Neural cell (in vitro differentiated cells): ENCODE measurements around the gene CERS1. TPM values are rescaled to one million over a fixed set of nuclear protein-coding genes. Genes with fewer than 3 reads are reported as not detected.
"Not testable (repeated sequence)": the region's sequence is repeated elsewhere in the genome, so short reads cannot be mapped to it uniquely, and the experiment has no call there.

Source experiments
- H2AFZ ChIP-seq: fragments of 200-600, 300-800 bp; sonication (generic), shearing (Covaris generic); 2 replicates; pipeline ENCODE4 v1.6.0; 2014; ENCODE audit warnings: low read depth, mild to moderate bottlenecking, antibody characterized with exemption, low read length, moderate library complexity
- H3F3A ChIP-seq: fragments of 200-600 bp; shearing (Covaris generic); 2 replicates; pipeline ENCODE4 v1.6.1; 2016; ENCODE audit warnings: mild to moderate bottlenecking, moderate library complexity, mixed read lengths, antibody characterized with exemption, low read length; ENCODE audit not compliant: insufficient read depth, poor library complexity, severe bottlenecking
- H3K27ac ChIP-seq: fragments of 200-600, 300-800 bp; sonication (generic), shearing (Covaris generic); 2 replicates; pipeline ENCODE4 v1.5.1; 2014; ENCODE audit warnings: mild to moderate bottlenecking, low read length, moderate library complexity
- H3K27me3 ChIP-seq: fragments of 300-800, 200-600 bp; sonication (generic), shearing (Covaris generic); 2 replicates; pipeline ENCODE4 v1.6.0; 2014; ENCODE audit warnings: mild to moderate bottlenecking, low read depth, low read length, moderate library complexity; ENCODE audit not compliant: insufficient read depth
- H3K36me3 ChIP-seq: fragments of 300-800, 200-600 bp; sonication (generic), shearing (Covaris generic); 2 replicates; pipeline ENCODE4 v1.5.1; 2014; ENCODE audit warnings: mild to moderate bottlenecking, antibody characterized with exemption, low read length, moderate library complexity; ENCODE audit not compliant: insufficient read depth
- H3K4me2 ChIP-seq: fragments of 300-800, 200-600 bp; sonication (generic), shearing (Covaris generic); 2 replicates; pipeline ENCODE4 v1.6.0; 2014; ENCODE audit warnings: mild to moderate bottlenecking, low read length
- H3K4me3 ChIP-seq: fragments of 300-800, 200-600 bp; sonication (generic), shearing (Covaris generic); 2 replicates; pipeline ENCODE4 v1.5.1; 2014; ENCODE audit warnings: mild to moderate bottlenecking, low read length, moderate library complexity
- H3K79me2 ChIP-seq: fragments of 200-600 bp; shearing (Covaris generic); replicated peaks from 2 replicates; pipeline ENCODE4 v1.6.0; 2014; ENCODE audit warnings: mild to moderate bottlenecking, low read length, moderate library complexity; ENCODE audit not compliant: insufficient read depth
- H3K9ac ChIP-seq: fragments of 300-800, 200-600 bp; sonication (generic), shearing (Covaris generic); 2 replicates; pipeline ENCODE4 v1.6.1; 2016; ENCODE audit warnings: mild to moderate bottlenecking, low read length, mixed read lengths
- H3K9me2 ChIP-seq: fragments of 200-600 bp; shearing (Covaris generic); 2 replicates; pipeline ENCODE4 v1.6.1; 2016; ENCODE audit warnings: mild to moderate bottlenecking, low read length, mixed read lengths; ENCODE audit not compliant: insufficient read depth
- H3K9me3 ChIP-seq: fragments of 200-600, 300-800 bp; sonication (generic), shearing (Covaris generic); 2 replicates; pipeline ENCODE4 v1.6.1; 2016; ENCODE audit warnings: mild to moderate bottlenecking, mixed run types, low read length, moderate library complexity, mixed read lengths
- H4K20me1 ChIP-seq: fragments of 200-600 bp; shearing (Covaris generic); 2 replicates; pipeline ENCODE4 v1.6.1; 2016; ENCODE audit warnings: mild to moderate bottlenecking, mixed run types; ENCODE audit not compliant: insufficient read depth
- CTCF ChIP-seq: fragments of 450-650 bp; IDR thresholded peaks from 2 replicates; pipeline ENCODE4 v1.5.1; 2014; ENCODE audit warnings: antibody characterized with exemption, mild to moderate bottlenecking, moderate library complexity; ENCODE audit not compliant: poor library complexity, severe bottlenecking
- EP300 ChIP-seq: fragments of 450-650 bp; conservative IDR thresholded peaks from 2 replicates; pipeline ENCODE4 v1.6.1; 2014; ENCODE audit warnings: antibody characterized with exemption, mild to moderate bottlenecking, moderate library complexity; ENCODE audit not compliant: poor library complexity, severe bottlenecking
- EZH2 ChIP-seq: fragments of 200-600, 300-800 bp; shearing (Covaris generic), sonication (generic); IDR thresholded peaks from 2 replicates; pipeline ENCODE4 v1.6.1; 2014; ENCODE audit warnings: antibody characterized with exemption, low read length, borderline replicate concordance, mild to moderate bottlenecking; ENCODE audit not compliant: insufficient read depth, poor library complexity, severe bottlenecking
- MXI1 ChIP-seq: fragments of 450-650 bp; conservative IDR thresholded peaks from 2 replicates; pipeline ENCODE4 v1.6.1; 2014; ENCODE audit warnings: antibody characterized with exemption, mild to moderate bottlenecking; ENCODE audit not compliant: poor library complexity, severe bottlenecking
- POLR2AphosphoS5 ChIP-seq: IDR thresholded peaks from 2 replicates; pipeline ENCODE4 v1.6.1; 2012
- RAD21 ChIP-seq: fragments of 450-650 bp; conservative IDR thresholded peaks from 2 replicates; pipeline ENCODE4 v1.6.1; 2014; ENCODE audit warnings: antibody characterized with exemption, mild to moderate bottlenecking, moderate library complexity
- REST ChIP-seq: IDR thresholded peaks from 2 replicates; pipeline ENCODE4 v1.6.1; 2012; ENCODE audit warnings: borderline replicate concordance
- SMC3 ChIP-seq: fragments of 450-650 bp; conservative IDR thresholded peaks from 2 replicates; pipeline ENCODE4 v1.6.1; 2014; ENCODE audit warnings: antibody characterized with exemption, mild to moderate bottlenecking, moderate library complexity; ENCODE audit not compliant: poor library complexity
- TAF1 ChIP-seq: IDR thresholded peaks from 2 replicates; pipeline ENCODE4 v1.6.1; 2012; ENCODE audit warnings: low read depth
- polyA plus RNA-seq: library from polyadenylated mRNA; depleted of rRNA; stranded (reverse); fragments of >200 nt; gene quantifications from 2 replicates; pipeline ENCODE4 v1.2.3, GENCODE V29; 2014

CERS1 gene
- polyA plus RNA-seq, 1 donor from 2014 or later, result 19.1 TPM

- Histone ChIP-seq H2AFZ (peak within 1 kb of the TSS; percentile 77), H4K20me1 (no peaks in the 10 kb centered on the region), H3K4me3 (peak within 1 kb of the TSS; percentile 89), H3K27me3 (no peaks in the 10 kb centered on the region), H3K4me2 (peak within 1 kb of the TSS; percentile 95), H3K79me2 (peaks cover 32% of the 10 kb centered on the region), H3K27ac (peak within 1 kb of the TSS; percentile 78), H3K36me3 (no peaks in the 10 kb centered on the region), H3K9ac (peak within 1 kb of the TSS; percentile 84), H3K9me3 (no peaks in the 10 kb centered on the region), H3K9me2 (no peaks in the 10 kb centered on the region), H3F3A (no peaks in the 10 kb centered on the region)
- TF ChIP-seq REST (peak; percentile 79), EZH2 (no peak), CTCF (peak; percentile 25), SMC3 (peak; percentile 28), EP300 (peak; percentile 23), POLR2AphosphoS5 (peak; percentile 82), TAF1 (peak; percentile 61), RAD21 (no peak), MXI1 (peak; percentile 98)
Measured at GRCh38 chr19:18919086-18919899, 23.3 kb upstream of the CERS1 start, which contains the start of the genes COPE and DDX49. TSS of gene COPE (minus strand) at chr19:18919387. CDS start at chr19:18919348, 39 bp downstream. TSS of gene DDX49 (plus strand) at chr19:18919715. CDS start at chr19:18919742, 27 bp downstream.

- not testable (repeated sequence) for H3K27me3 ChIP-seq, H3K9ac ChIP-seq, H2AFZ ChIP-seq, H3K9me2 ChIP-seq, H3K4me2 ChIP-seq, H3F3A ChIP-seq, H3K27ac ChIP-seq, H4K20me1 ChIP-seq, H3K9me3 ChIP-seq, H3K36me3 ChIP-seq
- peaks cover 32% of the 10 kb centered on the region for H3K79me2 ChIP-seq
- H3K4me3 ChIP-seq, result peak overlapping the region; percentile 89
Measured at GRCh38 chr19:18917593-18917992, 21.6 kb upstream of the CERS1 start.
